Central memory CD4-positive, alpha-beta T cell (primary cell): ENCODE results near the gene PEPD.

Experiments
- DNase-seq: peaks from one replicate; pipeline ENCODE4 v3.0.0; 2022

Gene PEPD

DNA sequence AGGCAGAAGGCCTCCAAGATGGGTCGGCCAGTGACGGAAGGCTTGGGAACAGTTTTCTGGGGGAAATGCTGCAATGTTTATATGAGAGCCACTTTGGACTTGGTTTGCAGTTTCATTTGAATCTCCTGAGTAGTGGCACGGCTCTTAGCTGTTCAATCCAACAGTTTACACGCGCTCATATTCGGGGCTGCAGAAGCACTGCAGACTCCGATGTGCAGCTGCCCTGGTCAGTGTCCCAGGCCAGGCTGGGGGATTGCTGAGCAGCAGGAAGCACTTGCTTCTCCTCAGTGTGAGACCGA lies 116.4 kb downstream of the PEPD start:
- no peak for DNase-seq

DNA sequence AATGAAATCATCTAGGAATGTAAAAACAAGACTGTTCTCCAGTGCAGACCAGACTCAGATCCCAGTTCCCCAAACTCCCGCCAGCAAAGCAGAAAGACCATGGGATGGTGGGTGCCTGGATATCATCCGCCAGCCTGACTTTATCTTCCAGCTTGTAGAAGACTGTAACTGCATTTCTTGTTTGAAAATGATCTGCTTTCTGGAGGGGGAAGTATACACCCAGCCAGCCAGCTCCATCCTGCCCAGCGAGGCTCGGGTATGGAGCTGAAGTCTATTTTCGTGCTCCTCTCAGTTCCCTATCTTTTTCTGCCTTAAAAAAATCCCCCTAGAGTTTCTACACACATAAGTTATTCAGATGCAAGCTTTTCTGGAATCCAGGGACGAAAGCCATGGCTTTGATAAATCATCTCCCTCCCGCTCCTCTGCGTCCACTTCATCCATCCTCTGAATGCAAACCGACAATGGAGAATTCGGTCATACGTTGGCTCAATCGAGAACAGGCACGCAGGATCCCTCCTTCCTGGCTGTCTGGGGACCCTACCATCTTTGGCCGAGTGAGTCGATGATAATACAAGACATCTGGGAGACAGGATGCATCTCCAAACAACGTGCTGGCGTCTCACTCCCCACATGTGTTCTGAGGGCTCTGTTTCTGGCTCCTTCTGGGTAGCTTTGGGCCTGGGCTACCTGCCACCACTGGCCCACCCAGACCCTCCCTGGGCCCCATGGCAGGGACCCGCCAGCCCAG lies 116.9 kb downstream of the PEPD start:
- no peak for DNase-seq

DNA sequence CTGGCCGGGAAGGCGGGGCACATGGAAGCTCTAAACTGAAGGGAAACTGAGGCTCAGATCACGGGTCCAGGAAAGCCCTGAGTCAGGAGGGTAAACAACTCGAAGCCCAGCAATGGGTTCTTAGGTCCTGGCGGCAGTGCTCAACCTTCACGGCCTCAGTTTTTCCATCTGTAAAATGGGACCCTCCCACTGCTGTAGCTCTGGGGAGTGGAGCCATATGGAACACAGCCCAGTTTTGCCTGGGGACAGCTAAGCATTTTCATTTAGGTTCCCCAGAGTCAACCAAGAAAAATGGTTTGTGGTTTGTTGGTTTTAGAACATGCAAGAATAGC lies 117.7 kb downstream of the PEPD start:
- DNase-seq: no peak

- DNase-seq: no peak
Observed at GRCh38 chr19:33403221-33403972, 118.2 kb downstream of the PEPD start.

DNA sequence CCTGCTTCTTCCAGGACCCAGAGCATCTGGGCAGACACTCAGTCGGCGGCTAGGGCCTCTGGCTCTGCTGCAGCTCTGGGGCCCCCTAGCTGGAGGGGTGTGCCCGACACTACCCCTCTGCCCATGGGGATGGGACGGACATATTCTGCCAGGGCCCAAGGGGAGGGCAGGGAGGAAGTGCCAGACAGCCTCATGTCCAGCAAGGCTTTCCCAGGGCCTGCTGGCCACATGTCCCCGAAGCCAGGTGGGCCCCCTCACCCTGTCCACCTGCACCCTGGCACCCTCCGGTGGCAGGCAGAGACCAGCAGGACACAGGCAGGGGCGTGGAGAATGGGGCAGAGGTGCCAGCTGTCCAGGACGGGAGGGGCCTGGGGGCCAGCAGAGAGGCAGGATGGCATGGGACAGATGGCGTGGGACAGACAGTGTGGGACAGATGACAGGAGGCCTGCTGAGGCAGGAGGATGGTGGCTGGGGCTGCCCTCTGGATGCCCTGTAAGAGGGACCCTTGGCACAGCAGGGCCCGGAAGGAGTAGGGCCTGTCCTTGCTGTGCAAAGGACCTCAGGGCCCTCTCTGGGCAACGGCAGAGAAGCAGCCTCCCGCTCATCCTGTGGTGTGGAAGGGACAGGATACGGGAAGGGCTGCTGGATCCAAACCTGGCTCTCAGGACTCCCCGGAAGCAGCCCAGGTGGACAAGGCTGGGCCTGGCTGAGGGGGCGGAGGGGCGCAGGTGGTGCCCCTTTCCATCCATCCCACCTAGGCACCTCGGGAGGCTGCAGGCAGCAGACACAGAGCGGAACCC lies 119.0 kb downstream of the PEPD start:
- DNase-seq: no peak

DNA sequence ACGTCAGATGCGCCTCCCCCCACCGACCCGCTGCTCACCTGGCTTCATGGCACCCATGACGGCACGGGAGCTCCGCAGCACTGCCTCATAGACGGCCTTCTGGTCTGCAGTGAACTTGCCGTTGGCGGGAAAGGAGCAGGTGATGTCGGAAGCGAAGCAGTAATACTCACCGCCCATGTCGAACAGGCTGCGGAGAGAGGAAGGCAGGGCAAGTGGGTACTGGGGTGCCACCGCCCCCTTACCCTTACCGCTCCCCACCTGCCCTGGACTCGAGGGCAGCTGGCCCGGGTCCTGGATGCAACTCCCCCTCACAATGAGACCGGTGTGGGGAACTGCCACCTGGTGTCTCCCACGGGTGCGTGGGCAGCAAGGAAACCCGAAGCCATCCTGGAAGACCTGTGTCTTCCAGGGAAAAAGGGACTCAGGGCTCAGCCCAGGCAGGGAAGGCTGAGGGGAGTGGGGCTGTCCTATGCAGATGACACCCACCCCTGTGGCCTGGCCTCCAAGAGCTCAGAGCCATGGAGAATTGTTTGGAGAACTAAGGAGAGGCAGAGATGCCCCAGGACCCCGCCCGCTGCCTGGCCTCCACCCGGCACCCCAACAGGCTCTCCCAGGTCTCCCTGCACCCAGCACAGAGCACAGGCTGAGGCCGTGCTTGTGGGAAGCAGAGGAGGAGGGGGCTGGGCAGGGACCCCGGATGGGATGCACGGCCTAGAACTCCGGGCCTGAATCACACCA lies 119.7 kb downstream of the PEPD start:
- no peak for DNase-seq

DNA sequence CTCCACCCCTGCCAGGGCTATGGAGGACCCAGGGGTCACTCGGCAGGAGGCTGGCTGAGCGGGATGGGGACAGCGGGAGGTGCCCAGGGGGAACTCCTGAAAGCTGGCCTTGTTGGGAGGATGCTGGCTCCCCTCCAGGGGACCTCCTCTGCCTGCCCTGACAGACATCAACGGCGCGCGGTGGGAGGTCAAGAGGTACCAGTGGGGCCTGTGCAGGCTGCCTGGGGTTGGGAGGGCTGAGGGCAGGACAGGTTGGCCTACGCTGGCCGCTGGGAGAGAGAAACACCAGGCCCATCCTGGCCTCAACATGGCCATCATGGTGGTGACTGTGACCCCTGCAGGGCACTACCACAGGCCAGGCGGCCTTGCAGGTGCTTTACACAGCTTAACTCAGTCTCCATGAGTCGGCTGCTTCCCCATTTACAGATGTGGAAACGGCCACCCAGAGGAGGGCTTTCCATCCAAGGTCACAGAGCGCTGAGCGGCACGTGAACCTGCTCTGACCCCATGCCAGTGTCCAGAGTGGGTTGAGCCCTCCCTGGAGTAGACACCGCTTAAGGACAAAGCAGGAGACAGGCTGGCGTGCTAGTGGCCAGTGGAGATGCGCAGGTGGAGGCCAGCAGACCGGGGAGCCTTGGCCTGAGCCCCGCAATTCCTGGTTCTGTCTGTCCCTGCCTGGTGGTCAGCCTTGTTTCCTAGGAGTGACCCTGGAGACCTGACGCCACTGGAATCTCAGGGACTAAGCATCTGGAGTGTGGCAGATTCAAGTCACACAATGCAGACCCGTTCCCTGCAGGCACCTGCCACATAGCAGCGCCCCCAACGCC lies 120.5 kb downstream of the PEPD start:
- no peak for DNase-seq

- no peak for DNase-seq
Observed at GRCh38 chr19:33399745-33400681, 121.6 kb downstream of the PEPD start.

- no peak for DNase-seq
Observed at GRCh38 chr19:33399081-33399744, 122.4 kb downstream of the PEPD start.

DNA sequence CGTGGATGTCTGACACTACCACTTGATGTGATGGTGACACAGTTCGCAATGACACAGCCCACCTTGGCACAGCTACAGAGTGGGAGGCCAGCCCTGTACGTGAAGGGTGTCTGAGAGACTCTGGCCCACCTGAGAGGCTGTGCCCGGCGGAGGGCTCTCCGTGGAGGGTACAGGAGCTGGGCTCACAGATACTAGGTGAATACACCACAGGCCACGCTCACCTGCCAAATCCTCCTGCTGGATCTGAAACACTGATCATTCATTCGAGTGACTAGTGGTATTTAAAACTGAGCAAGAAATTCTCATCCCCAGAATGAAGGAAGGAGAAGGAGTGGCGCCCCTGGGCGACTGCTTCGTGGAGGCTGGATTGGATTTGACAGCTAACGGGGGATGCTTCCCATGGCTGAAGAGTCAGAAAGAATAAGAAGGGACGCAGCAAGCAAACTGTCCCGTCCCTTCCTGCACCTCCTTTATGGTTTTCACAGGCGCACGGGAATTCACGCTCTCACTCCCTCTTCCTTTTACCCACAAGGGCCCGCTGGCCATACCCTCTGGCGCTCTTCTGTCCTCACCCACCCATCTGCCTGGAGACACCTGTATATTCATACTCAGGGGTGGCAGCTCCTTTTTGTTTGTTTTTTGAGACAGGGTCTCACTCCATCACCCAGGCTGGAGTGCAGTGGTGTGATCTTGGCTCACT lies 123.1 kb downstream of the PEPD start:
- DNase-seq: no peak

GRCh38 chr19:33397536-33398360 lies 123.8 kb downstream of the PEPD start:
- no peak for DNase-seq

DNA sequence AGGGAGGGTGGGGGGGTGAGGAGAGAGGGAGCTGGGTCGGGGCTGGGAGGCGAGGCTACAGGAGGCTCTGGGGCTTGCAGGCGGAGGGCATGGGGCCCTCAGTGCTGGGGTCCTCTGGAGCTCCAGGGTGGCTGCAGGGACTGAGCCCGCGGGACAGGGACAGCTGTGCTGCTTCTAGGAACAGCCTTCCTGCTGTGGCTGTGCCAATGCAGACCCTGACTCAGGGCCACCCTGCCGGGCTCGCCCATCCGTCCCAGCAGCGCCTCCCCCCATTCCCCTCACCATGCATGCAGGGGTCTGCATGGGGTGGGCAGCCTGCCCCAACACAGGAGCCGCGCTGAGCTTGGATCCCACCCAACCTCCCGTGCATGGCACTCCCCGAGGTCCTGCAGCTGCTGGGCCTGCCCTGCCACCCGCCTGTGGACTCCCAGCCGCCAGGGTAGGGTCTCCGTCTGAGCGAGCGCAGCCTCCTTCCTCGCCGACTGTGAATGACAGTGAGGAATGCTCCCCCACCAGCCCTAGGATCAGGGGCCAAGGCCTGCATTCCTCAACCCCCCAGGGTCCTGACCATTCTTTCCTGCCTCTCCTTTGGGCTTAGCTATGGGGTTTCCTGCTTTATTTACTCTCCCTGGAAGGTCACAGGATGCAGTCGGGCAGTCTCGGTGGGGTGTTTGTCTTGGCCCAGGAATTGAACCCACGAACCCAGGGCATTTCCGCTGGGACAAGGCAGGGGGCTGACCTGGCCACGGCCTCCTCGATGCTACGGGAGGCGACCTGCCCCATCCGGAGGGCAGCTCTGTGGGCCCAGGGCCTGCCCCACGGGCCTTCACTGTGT lies 124.7 kb downstream of the PEPD start:
- DNase-seq: no peak

GRCh38 chr19:33395561-33396550 lies 125.7 kb downstream of the PEPD start:
- DNase-seq: no peak

- no peak for DNase-seq
Observed at GRCh38 chr19:33394723-33395560, 126.6 kb downstream of the PEPD start.

DNA sequence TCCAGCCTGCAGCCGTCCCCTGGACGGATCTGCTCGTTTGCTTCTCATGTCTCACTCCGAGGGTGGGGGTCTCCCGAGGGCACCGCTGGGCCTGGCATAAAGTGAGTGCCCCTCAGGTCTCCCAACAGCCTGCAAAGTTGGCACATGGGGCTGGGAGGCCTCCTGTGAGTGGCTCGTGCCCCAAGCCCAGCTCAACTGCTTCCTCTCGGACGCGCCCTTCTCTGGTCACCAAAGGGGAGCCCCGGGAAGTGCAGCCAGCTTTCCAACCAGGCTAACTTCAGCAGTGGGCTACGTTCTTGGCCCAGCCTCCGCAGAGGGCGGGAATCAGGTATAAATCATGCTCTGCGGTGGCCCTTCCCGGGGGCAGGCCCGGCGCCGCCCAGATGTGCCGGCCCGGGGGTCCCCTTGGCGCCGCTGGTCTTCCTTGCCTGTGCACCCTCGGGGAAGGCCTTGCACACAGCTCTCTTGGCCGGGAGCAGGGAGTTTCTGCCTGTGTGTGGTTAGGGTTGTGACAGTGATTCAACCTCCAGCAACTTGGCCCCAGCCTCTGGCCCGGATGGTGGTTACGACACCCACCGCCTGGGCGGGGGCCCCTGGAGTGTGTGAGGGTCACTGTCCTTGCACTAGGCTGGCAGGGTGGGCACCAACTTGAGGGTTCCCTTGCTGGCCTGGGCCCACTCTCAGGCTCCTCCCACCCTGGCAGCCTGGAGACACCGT lies 127.4 kb downstream of the PEPD start:
- no peak for DNase-seq
